Measurements from ENCODE around the gene LAT. TPM values are rescaled to one million over a fixed set of nuclear protein-coding genes. Genes with fewer than 3 reads are reported as not detected.

The LAT gene
- total RNA-seq, 4 donors from 2014 or later: 4.4 to 10.6 (median 7.0) TPM

- intact Hi-C loops (cut with DNase I): no loop called here
- no peak for DNase-seq
Measured at GRCh38 chr16:29030086-29030840, 45.4 kb downstream of the LAT start.

More at GRCh38 chr16:29030086-29030840, 45.4 kb downstream of the LAT start:
- Histone ChIP-seq H3K9me3 (no peaks in the 10 kb centered on the region), H3K4me1 (no peaks in the 10 kb centered on the region), H3K27ac (no peak overlapping the region), H3K36me3 (no peaks in the 10 kb centered on the region), H3K4me3 (replicated peaks in 1 of 3) (no peak overlapping the region), H3K27me3 (no peaks in the 10 kb centered on the region)
- TF ChIP-seq CTCF (IDR thresholded peaks at IDR 0.05) (no peak), POLR2A (IDR thresholded peaks at IDR 0.05) (no peak)
- 71 to 76% methylated on average over 8 of the region's 8 CpGs for WGBS, 2 donors

Other genes with a start within 250 kb of the LAT start
- 1 to 10 TPM; 1.2 to 8.2 (median 2.0) TPM for gene NPIPB9, start 233.3 kb upstream of the LAT start, total RNA-seq
- gene ATXN2L, start 162.1 kb upstream of the LAT start, total RNA-seq: 10 to 100 TPM; 49.3 to 78.7 (median 62.0) TPM
- 100 to 1,000 TPM in 3 of 4 donors, 10 to 100 TPM in 1; 95.7 to 172 (median 126) TPM for gene TUFM, start 138.7 kb upstream of the LAT start, total RNA-seq
- gene SH2B1, start 121.2 kb upstream of the LAT start, total RNA-seq: 10 to 100 TPM; 34.4 to 60.6 (median 38.8) TPM
- gene ATP2A1, start 106.6 kb upstream of the LAT start, total RNA-seq: 1 to 10 TPM in 2 of 4 donors, under 1 TPM in 1, not detected in 1; 0.27 to 2.7 (median 2.3) TPM
- gene RABEP2, start 59.8 kb upstream of the LAT start, total RNA-seq: 10 to 100 TPM; 36.7 to 55.8 (median 41.2) TPM
- gene CD19, start 53.1 kb upstream of the LAT start, total RNA-seq: not detected
- gene NFATC2IP, start 34.1 kb upstream of the LAT start, total RNA-seq: 10 to 100 TPM; 20.5 to 33.6 (median 28.2) TPM
- 10 to 100 TPM; 16.5 to 24.2 (median 20.6) TPM for gene SPNS1, start 10.3 kb upstream of the LAT start, total RNA-seq